ENCODE measurements around the gene CRYBB1. TPM values are rescaled to one million over a fixed set of nuclear protein-coding genes. Genes with fewer than 3 reads are reported as not detected.

CRYBB1 gene
- total RNA-seq, 4 donors from 2014 or later = 0.55 to 4.1 TPM; not detected in 2

GRCh38 chr22:26549902-26550497 lies 67.8 kb downstream of the CRYBB1 start:
- H3K27ac ChIP-seq = no peak overlapping the region
- H3K36me3 ChIP-seq = no peaks in the 10 kb centered on the region
- no peaks in the 10 kb centered on the region for H3K4me1 ChIP-seq
- no peak for DNase-seq
- H3K4me3 ChIP-seq = no peak overlapping the region
- H3K27me3 ChIP-seq = no peaks in the 10 kb centered on the region
- H3K9me3 ChIP-seq = no peaks in the 10 kb centered on the region
- no peak for TF ChIP-seq POLR2A (IDR thresholded peaks at IDR 0.05)
- TF ChIP-seq, protein P1, sequence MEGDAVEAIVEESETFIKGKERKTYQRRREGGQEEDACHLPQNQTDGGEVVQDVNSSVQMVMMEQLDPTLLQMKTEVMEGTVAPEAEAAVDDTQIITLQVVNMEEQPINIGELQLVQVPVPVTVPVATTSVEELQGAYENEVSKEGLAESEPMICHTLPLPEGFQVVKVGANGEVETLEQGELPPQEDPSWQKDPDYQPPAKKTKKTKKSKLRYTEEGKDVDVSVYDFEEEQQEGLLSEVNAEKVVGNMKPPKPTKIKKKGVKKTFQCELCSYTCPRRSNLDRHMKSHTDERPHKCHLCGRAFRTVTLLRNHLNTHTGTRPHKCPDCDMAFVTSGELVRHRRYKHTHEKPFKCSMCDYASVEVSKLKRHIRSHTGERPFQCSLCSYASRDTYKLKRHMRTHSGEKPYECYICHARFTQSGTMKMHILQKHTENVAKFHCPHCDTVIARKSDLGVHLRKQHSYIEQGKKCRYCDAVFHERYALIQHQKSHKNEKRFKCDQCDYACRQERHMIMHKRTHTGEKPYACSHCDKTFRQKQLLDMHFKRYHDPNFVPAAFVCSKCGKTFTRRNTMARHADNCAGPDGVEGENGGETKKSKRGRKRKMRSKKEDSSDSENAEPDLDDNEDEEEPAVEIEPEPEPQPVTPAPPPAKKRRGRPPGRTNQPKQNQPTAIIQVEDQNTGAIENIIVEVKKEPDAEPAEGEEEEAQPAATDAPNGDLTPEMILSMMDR (IDR thresholded peaks at IDR 0.05) = no peak
- intact Hi-C loops (cut with DNase I; ENCODE audit: low total_unique reads) = no loop called here

MicroRNAs within 50 kb of the gene (microRNA counts, 767-probe panel; counts per million panel counts)
- microRNA hsa-miR-548j = 0 counts per million in 2 donors

Small RNA genes lying within 50 kb of the gene (microRNA-seq; reads per million reads assigned to microRNA genes)
- gene MIR548J (ENCODE audit: borderline microRNAs expressed, borderline replicate concordance) = not detected

Small RNA genes lying within 50 kb of the gene (small RNA-seq; reads per million reads assigned to genes)
- gene MIR548J (not detected), gene RF01874 (not detected)

Other genes with a start within 250 kb of the CRYBB1 start
- 1 to 10 TPM in 1 of 4 donors, under 1 TPM in 1, not detected in 2; 0.83 to 1.8 TPM for gene ASPHD2, start 188.8 kb downstream of the CRYBB1 start, total RNA-seq
- 10 to 100 TPM; 23.5 to 65.6 (median 43.5) TPM for gene HPS4, start 134.2 kb downstream of the CRYBB1 start, total RNA-seq
- 10 to 100 TPM in 2 of 4 donors, 1 to 10 TPM in 2; 5.3 to 20.1 (median 13.9) TPM for gene SRRD, start 134.2 kb downstream of the CRYBB1 start, total RNA-seq
- gene TFIP11, start 105.6 kb downstream of the CRYBB1 start, total RNA-seq = 10 to 100 TPM in 3 of 4 donors, 1 to 10 TPM in 1; 6.1 to 32.5 (median 18.1) TPM
- 10 to 100 TPM; 32.4 to 71.5 (median 43.8) TPM for gene TPST2, start 27.9 kb downstream of the CRYBB1 start, total RNA-seq
- not detected for gene CRYBA4, start 3.9 kb upstream of the CRYBB1 start, total RNA-seq
- 1 to 10 TPM in 3 of 4 donors, under 1 TPM in 1; 0.51 to 5.3 (median 3.1) TPM for gene MIAT, start 39.6 kb upstream of the CRYBB1 start, total RNA-seq

Measured in uterus (tissue), 4 donors.